Measurements from ENCODE around the gene UCMA. TPM values are rescaled to one million over a fixed set of nuclear protein-coding genes. Genes with fewer than 3 reads are reported as not detected.

Gene UCMA
- total RNA-seq, 1 donor from 2014 or later: not detected

DNA sequence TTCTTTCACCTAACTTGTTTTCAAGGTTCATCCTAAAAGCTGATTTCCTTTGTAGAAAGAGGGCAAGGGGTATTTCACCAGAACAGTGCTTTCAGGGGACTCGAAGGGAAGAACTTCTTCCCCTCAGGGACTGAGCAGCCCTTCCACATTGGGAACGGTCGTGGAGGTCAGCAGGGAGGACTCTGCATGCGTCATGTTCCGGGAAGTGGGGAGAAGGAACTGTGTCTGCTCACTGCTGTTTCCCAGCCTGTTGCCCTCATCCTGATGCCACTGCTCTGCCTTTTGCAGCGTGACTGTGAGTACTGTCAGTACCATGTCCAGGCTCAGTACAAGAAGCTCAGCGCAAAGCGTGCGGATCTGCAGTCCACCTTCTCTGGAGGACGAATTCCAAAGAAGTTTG is 45.6 kb downstream of the UCMA start:
- H3K4me3 ChIP-seq (ENCODE audit: insufficient read depth, low read depth, low read length): no peak overlapping the region
- H3K27ac ChIP-seq (ENCODE audit: low read depth, low read length): no peak overlapping the region
- Mint-ChIP-seq H3K27me3 (ENCODE audit: low read depth, unreplicated experiment) (no peaks in the 10 kb centered on the region), H3K27ac (ENCODE audit: unreplicated experiment) (no peak overlapping the region), H3K4me3 (ENCODE audit: unreplicated experiment) (no peak overlapping the region), H3K36me3 (ENCODE audit: low read depth, unreplicated experiment) (no peaks in the 10 kb centered on the region), H3K9me3 (ENCODE audit: unreplicated experiment) (no peaks in the 10 kb centered on the region), H3K4me1 (ENCODE audit: low read depth, unreplicated experiment) (no peaks in the 10 kb centered on the region)
- DNase-seq (ENCODE audit: low read depth) (no peak), FAIRE-seq (no peak)
- H4K20me1 ChIP-seq (ENCODE audit: insufficient read depth, low read length): no peaks in the 10 kb centered on the region
- H3K4me2 ChIP-seq (ENCODE audit: low read length): no peak overlapping the region
- TF ChIP-seq, protein P1, sequence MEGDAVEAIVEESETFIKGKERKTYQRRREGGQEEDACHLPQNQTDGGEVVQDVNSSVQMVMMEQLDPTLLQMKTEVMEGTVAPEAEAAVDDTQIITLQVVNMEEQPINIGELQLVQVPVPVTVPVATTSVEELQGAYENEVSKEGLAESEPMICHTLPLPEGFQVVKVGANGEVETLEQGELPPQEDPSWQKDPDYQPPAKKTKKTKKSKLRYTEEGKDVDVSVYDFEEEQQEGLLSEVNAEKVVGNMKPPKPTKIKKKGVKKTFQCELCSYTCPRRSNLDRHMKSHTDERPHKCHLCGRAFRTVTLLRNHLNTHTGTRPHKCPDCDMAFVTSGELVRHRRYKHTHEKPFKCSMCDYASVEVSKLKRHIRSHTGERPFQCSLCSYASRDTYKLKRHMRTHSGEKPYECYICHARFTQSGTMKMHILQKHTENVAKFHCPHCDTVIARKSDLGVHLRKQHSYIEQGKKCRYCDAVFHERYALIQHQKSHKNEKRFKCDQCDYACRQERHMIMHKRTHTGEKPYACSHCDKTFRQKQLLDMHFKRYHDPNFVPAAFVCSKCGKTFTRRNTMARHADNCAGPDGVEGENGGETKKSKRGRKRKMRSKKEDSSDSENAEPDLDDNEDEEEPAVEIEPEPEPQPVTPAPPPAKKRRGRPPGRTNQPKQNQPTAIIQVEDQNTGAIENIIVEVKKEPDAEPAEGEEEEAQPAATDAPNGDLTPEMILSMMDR (IDR thresholded peaks at IDR 0.05; ENCODE audit: insufficient read depth, low read depth, low read length): no peak
- no peak for TF ChIP-seq EZH2 (IDR thresholded peaks at IDR 0.05; ENCODE audit: insufficient read depth, low read length)
- H3K27me3 ChIP-seq (ENCODE audit: insufficient read depth, low read length): no peaks in the 10 kb centered on the region
- H3K9ac ChIP-seq (ENCODE audit: low read length): no peak overlapping the region
- H3K79me2 ChIP-seq (ENCODE audit: insufficient read depth, low read length): no peaks in the 10 kb centered on the region
- peaks cover 14% of the 10 kb centered on the region for H3K36me3 ChIP-seq (ENCODE audit: insufficient read depth, low read length)
- no peaks in the 10 kb centered on the region for H3K9me3 ChIP-seq (ENCODE audit: insufficient read depth, low read depth, low read length)
- H2AFZ ChIP-seq (ENCODE audit: low read depth, low read length): no peak overlapping the region
- no peaks in the 10 kb centered on the region for H3K4me1 ChIP-seq (ENCODE audit: insufficient read depth, low read length)

DNA sequence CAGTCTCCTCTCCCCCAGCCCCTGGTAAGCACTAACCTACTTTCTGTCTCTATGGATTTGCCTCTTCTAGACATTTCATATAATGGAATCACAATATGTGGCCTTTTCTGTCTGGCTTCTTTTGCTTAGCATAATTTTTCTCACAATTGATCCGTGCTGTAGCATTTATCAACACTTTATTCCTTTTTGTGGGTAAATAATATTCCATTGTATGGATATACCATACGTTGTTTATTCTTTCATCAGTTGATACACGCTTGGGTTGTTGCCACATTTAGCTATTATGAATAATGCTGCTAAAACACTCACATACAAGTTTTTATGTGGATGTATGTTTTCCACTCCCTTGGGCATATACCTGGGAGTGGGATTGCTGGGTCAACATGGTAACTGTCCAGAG is 47.0 kb downstream of the UCMA start:
- Mint-ChIP-seq H3K9me3 (ENCODE audit: unreplicated experiment) (no peaks in the 10 kb centered on the region), H3K36me3 (ENCODE audit: low read depth, unreplicated experiment) (no peaks in the 10 kb centered on the region), H3K27me3 (ENCODE audit: low read depth, unreplicated experiment) (no peaks in the 10 kb centered on the region), H3K27ac (ENCODE audit: unreplicated experiment) (no peak overlapping the region), H3K4me3 (ENCODE audit: unreplicated experiment) (no peak overlapping the region), H3K4me1 (ENCODE audit: low read depth, unreplicated experiment) (no peaks in the 10 kb centered on the region)
- H3K27ac ChIP-seq (ENCODE audit: low read depth, low read length): no peak overlapping the region
- no peaks in the 10 kb centered on the region for H3K27me3 ChIP-seq (ENCODE audit: insufficient read depth, low read length)
- no peak overlapping the region for H3K4me3 ChIP-seq (ENCODE audit: insufficient read depth, low read depth, low read length)
- DNase-seq (ENCODE audit: low read depth) (no peak), FAIRE-seq (no peak)
- H3K9ac ChIP-seq (ENCODE audit: low read length): no peak overlapping the region
- peaks cover 14% of the 10 kb centered on the region for H3K36me3 ChIP-seq (ENCODE audit: insufficient read depth, low read length)
- TF ChIP-seq EZH2 (IDR thresholded peaks at IDR 0.05; ENCODE audit: insufficient read depth, low read length): no peak
- TF ChIP-seq, protein P1 (IDR thresholded peaks at IDR 0.05; ENCODE audit: insufficient read depth, low read depth, low read length): no peak
- no peak overlapping the region for H2AFZ ChIP-seq (ENCODE audit: low read depth, low read length)
- H3K9me3 ChIP-seq (ENCODE audit: insufficient read depth, low read depth, low read length): no peaks in the 10 kb centered on the region
- H4K20me1 ChIP-seq (ENCODE audit: insufficient read depth, low read length): no peaks in the 10 kb centered on the region
- no peaks in the 10 kb centered on the region for H3K4me1 ChIP-seq (ENCODE audit: insufficient read depth, low read length)
- H3K4me2 ChIP-seq (ENCODE audit: low read length): no peak overlapping the region
- H3K79me2 ChIP-seq (ENCODE audit: insufficient read depth, low read length): no peaks in the 10 kb centered on the region

- Histone ChIP-seq H3K4me2 (ENCODE audit: low read length) (no peak overlapping the region), H3K4me3 (ENCODE audit: insufficient read depth, low read depth, low read length) (no peak overlapping the region), H4K20me1 (ENCODE audit: insufficient read depth, low read length) (no peaks in the 10 kb centered on the region), H3K9me3 (ENCODE audit: insufficient read depth, low read depth, low read length) (no peaks in the 10 kb centered on the region), H3K4me1 (ENCODE audit: insufficient read depth, low read length) (no peaks in the 10 kb centered on the region), H3K27me3 (ENCODE audit: insufficient read depth, low read length) (no peaks in the 10 kb centered on the region), H2AFZ (ENCODE audit: low read depth, low read length) (no peak overlapping the region), H3K79me2 (ENCODE audit: insufficient read depth, low read length) (no peaks in the 10 kb centered on the region), H3K9ac (ENCODE audit: low read length) (no peak overlapping the region), H3K27ac (ENCODE audit: low read depth, low read length) (no peak overlapping the region), H3K36me3 (ENCODE audit: insufficient read depth, low read length) (peaks cover 15% of the 10 kb centered on the region)
- H3K27me3 Mint-ChIP-seq (ENCODE audit: low read depth, unreplicated experiment): no peaks in the 10 kb centered on the region
- no peak for FAIRE-seq
- no peak for TF ChIP-seq EZH2 (IDR thresholded peaks at IDR 0.05; ENCODE audit: insufficient read depth, low read length)
- TF ChIP-seq, protein P1 (IDR thresholded peaks at IDR 0.05; ENCODE audit: insufficient read depth, low read depth, low read length): no peak
- H3K4me3 Mint-ChIP-seq (ENCODE audit: unreplicated experiment): no peak overlapping the region
- H3K9me3 Mint-ChIP-seq (ENCODE audit: unreplicated experiment): no peaks in the 10 kb centered on the region
- no peak for DNase-seq (ENCODE audit: low read depth)
- H3K27ac Mint-ChIP-seq (ENCODE audit: unreplicated experiment): no peak overlapping the region
- H3K4me1 Mint-ChIP-seq (ENCODE audit: low read depth, unreplicated experiment): no peaks in the 10 kb centered on the region
- no peaks in the 10 kb centered on the region for H3K36me3 Mint-ChIP-seq (ENCODE audit: low read depth, unreplicated experiment)
These were observed 49.3 kb downstream of the UCMA start for GRCh38 chr10:13184730-13185514.

Data from astrocyte (in vitro differentiated cells and primary cell).